ENCODE data around the gene ZNF70. TPM values are rescaled to one million over a fixed set of nuclear protein-coding genes. Genes with fewer than 3 reads are reported as not detected.

Gene ZNF70
- total RNA-seq, 1 experiment from 2014 or later, result 6.5 TPM

DNA sequence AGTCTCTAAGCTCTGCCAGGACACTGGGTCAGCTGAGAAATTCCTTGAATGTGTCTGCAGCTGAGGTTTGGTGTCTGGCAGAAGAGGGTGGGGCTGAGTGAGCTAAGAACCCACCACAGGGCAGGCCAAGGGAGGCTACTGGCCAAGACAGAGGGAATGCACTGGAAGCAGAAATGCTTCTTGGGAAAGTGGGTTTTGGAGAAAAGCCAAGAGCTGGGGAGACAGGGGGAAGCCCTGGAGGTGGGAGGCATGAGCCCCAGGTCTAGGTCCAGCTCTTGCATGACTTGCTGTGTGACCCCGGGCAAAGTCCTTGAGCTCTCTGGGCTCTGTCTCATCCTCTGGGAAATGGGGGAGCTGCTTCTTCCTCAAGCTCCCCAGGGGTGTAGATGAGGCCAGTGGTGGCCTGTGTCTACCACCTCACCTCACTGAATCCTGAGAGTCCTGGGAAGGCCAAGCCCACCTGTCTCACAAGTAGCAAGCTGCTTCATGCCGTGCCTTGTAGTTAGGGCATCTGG is 24.1 kb upstream of the ZNF70 start:
- no peaks in the 10 kb centered on the region for H3K9me3 Mint-ChIP-seq (ENCODE audit: low read depth, unreplicated experiment)
- H3K27me3 Mint-ChIP-seq (ENCODE audit: unreplicated experiment), result peaks cover 26% of the 10 kb centered on the region
- H3K27ac Mint-ChIP-seq (ENCODE audit: unreplicated experiment), result no peak overlapping the region
- peaks cover 4% of the 10 kb centered on the region for H3K36me3 Mint-ChIP-seq (ENCODE audit: insufficient read depth, unreplicated experiment)
- BruUV-seq (replicated peaks), result no TSS peak
- no peak for DNase-seq
- TF ChIP-seq, protein P1, sequence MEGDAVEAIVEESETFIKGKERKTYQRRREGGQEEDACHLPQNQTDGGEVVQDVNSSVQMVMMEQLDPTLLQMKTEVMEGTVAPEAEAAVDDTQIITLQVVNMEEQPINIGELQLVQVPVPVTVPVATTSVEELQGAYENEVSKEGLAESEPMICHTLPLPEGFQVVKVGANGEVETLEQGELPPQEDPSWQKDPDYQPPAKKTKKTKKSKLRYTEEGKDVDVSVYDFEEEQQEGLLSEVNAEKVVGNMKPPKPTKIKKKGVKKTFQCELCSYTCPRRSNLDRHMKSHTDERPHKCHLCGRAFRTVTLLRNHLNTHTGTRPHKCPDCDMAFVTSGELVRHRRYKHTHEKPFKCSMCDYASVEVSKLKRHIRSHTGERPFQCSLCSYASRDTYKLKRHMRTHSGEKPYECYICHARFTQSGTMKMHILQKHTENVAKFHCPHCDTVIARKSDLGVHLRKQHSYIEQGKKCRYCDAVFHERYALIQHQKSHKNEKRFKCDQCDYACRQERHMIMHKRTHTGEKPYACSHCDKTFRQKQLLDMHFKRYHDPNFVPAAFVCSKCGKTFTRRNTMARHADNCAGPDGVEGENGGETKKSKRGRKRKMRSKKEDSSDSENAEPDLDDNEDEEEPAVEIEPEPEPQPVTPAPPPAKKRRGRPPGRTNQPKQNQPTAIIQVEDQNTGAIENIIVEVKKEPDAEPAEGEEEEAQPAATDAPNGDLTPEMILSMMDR (IDR thresholded peaks at IDR 0.05; ENCODE audit: unreplicated experiment), result no peak
- no peak overlapping the region for H3K4me3 Mint-ChIP-seq (ENCODE audit: low read depth, unreplicated experiment)
- CTCF ChIA-PET, result interaction anchor here (0.5 kb wide), 1 partner anchor 83 kb away, joined by 4 read pairs; the partner anchor contains the start of gene SLC2A11
- intact Hi-C loops (cut with micrococcal nuclease; ENCODE audit: unreplicated experiment), result no loop called here
- H3K4me1 Mint-ChIP-seq (ENCODE audit: low read depth, unreplicated experiment), result peaks cover 28% of the 10 kb centered on the region

DNA sequence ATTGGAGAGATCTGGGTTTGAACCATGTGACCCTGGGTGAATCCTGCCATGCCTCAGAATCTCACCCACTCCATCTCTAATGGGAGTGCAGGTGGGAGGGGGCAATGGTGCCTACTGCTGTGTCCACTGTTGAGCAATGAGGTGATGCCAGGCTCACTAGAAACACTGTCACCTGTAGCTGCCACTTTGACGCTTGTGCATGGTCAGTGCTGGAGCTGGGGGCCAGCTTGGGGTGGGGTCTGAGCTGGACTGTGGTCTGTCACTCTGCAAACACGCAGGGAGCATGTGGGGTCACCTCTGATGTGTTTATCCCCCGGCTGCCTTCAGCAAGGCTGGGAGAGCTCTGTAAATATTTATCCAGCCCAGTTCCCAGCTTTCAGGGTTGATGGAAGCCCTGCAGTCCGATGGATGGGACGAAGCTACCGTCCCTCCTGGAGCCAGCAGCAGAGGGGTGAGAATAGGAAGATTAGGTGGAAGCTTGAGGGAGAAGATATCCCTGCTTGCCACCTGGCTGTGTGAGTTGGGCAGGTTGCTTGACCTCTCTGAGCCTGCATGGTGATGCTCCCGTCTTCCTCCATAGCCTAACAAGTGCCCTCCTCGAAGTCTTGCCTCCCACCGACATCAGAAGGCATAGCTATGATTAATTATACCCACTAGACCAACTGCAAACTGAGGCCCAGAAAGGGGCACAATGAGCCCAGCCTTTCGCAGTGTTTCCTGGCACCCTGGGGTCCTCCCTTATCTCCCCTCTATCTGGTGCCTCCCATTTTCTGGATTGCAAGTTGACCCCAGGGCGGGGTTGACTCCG is 23.4 kb upstream of the ZNF70 start:
- Mint-ChIP-seq H3K4me3 (ENCODE audit: low read depth, unreplicated experiment) (no peak overlapping the region), H3K9me3 (ENCODE audit: low read depth, unreplicated experiment) (no peaks in the 10 kb centered on the region), H3K27ac (ENCODE audit: unreplicated experiment) (no peak overlapping the region), H3K4me1 (ENCODE audit: low read depth, unreplicated experiment) (peaks cover 22% of the 10 kb centered on the region), H3K36me3 (ENCODE audit: insufficient read depth, unreplicated experiment) (no peaks in the 10 kb centered on the region), H3K27me3 (ENCODE audit: unreplicated experiment) (peaks cover 26% of the 10 kb centered on the region)
- TF ChIP-seq, protein P1 (IDR thresholded peaks at IDR 0.05; ENCODE audit: unreplicated experiment), result no peak
- no peak for DNase-seq
- intact Hi-C loops (cut with micrococcal nuclease; ENCODE audit: unreplicated experiment), result no loop called here
- no TSS peak for BruUV-seq (replicated peaks)
- CTCF ChIA-PET, result interaction anchor here (0.5 kb wide), 1 partner anchor 83 kb away, joined by 4 read pairs; the partner anchor contains the start of gene SLC2A11

DNA sequence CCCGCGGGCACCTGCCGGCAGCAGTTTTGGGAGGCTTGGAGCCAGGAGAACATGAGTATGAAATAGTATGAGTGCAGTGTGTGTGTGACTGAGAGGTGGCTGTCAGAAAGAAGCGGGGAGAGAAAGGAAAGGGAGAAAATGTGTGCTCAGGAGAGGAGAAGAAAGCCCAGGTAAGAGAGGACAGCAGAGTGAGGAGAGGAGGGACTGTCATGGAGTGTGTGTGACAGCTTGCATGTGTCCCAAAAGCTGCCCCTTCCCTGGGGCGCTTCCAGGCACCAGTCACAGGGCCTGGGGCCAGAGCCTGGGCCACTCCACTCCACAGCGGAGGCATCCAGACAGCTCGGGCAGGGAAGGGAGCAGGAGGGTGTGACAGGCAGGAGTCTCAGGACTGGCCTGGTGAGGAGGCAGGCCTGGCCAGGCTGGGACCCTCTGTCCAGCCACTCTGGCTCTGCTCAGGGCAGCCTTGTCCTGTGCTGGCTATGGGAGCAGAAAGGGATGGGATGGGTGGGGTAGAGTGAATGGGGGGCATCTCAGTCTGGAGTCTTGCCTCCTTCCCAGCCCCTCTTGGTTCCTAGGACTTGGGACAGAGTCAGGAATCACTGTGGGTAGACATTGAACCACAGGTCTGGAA is 22.7 kb upstream of the ZNF70 start:
- no TSS peak for BruUV-seq (replicated peaks)
- CTCF ChIA-PET, result no interaction called here
- H3K4me3 Mint-ChIP-seq (ENCODE audit: low read depth, unreplicated experiment), result peak overlapping the region; percentile 45

DNA sequence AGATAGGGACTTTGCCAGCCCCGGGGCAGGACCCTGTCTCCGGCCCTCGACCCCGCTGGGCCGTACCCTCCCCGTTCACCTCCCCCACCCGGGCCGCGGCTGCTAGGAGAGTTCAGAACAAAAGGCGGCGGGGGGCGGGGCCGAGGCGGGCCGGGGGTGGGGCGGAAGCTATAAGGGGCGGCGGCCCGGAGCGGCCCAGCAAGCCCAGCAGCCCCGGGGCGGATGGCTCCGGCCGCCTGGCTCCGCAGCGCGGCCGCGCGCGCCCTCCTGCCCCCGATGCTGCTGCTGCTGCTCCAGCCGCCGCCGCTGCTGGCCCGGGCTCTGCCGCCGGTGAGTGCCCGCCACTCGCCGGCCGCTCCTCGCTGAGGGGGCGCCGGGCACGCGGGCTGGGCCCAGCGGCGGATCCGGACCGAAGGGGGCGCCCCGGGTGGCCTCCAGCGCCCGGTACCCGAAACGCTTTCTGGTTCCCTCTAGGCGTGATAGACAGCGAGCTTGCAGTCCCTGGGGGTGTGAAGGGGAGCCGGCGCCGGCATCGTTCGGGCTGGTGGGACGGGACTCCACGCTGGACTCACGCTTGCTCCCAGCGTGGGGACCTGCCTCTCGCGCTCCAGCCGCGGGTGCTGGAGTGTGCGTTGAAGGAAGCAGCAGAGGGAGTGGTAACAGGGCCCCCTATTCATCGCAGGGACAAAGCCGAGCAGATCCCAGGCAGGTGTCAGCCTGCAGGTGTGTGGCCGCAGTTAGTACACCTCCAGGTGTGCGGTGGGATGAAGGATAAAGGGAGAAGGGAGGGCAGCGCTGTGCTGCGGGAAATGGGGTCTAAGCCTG is 21.9 kb upstream of the ZNF70 start, which contains the start of gene MMP11:
Gene MMP11 (plus strand): TSS at position 201 of the 825 bp plus-strand sequence. CDS start 22 bp downstream, at position 223.
- BruUV-seq (replicated peaks), result no TSS peak
- CTCF ChIA-PET, result no interaction called here
- Mint-ChIP-seq H3K27me3 (ENCODE audit: unreplicated experiment) (peaks cover 26% of the 10 kb centered on the region), H3K4me1 (ENCODE audit: low read depth, unreplicated experiment) (peaks cover 20% of the 10 kb centered on the region), H3K4me3 (ENCODE audit: low read depth, unreplicated experiment) (peak within 1 kb of the TSS; percentile 45), H3K36me3 (ENCODE audit: insufficient read depth, unreplicated experiment) (peaks cover 6% of the 10 kb centered on the region), H3K27ac (ENCODE audit: unreplicated experiment) (no peak within 1 kb of the TSS), H3K9me3 (ENCODE audit: low read depth, unreplicated experiment) (no peaks in the 10 kb centered on the region)
- DNase-seq, result peak; percentile 50
- intact Hi-C loops (cut with micrococcal nuclease; ENCODE audit: unreplicated experiment), result no loop called here
- TF ChIP-seq, protein P1 (IDR thresholded peaks at IDR 0.05; ENCODE audit: unreplicated experiment), result no peak

More for the DNA sequence above, 22.7 kb upstream of the ZNF70 start:
- TF ChIP-seq, protein P1 (IDR thresholded peaks at IDR 0.05; ENCODE audit: unreplicated experiment), result no peak
- H3K36me3 Mint-ChIP-seq (ENCODE audit: insufficient read depth, unreplicated experiment), result no peaks in the 10 kb centered on the region
- intact Hi-C loops (cut with micrococcal nuclease; ENCODE audit: unreplicated experiment), result no loop called here
- peaks cover 20% of the 10 kb centered on the region for H3K4me1 Mint-ChIP-seq (ENCODE audit: low read depth, unreplicated experiment)
- no peak for DNase-seq
- peaks cover 26% of the 10 kb centered on the region for H3K27me3 Mint-ChIP-seq (ENCODE audit: unreplicated experiment)
- H3K27ac Mint-ChIP-seq (ENCODE audit: unreplicated experiment), result no peak overlapping the region
- no peaks in the 10 kb centered on the region for H3K9me3 Mint-ChIP-seq (ENCODE audit: low read depth, unreplicated experiment)
